HG03575 (cell line): ENCODE measurements around the gene ATF7IP.

Experiments used
- ATAC-seq: cut with Tn5 transposase; IDR thresholded peaks from one replicate; pipeline ENCODE4 v1.9.1; 2021; ENCODE audit not compliant: unreplicated experiment, insufficient number of reproducible peaks, low FRiP score; ENCODE audit errors: extremely low read depth

The ATF7IP gene

GRCh38 chr12:14545144-14546124, 180.0 kb downstream of the ATF7IP start:
- no peak for ATAC-seq

- no peak for ATAC-seq
These were observed 182.1 kb downstream of the ATF7IP start for GRCh38 chr12:14547571-14547970.

DNA sequence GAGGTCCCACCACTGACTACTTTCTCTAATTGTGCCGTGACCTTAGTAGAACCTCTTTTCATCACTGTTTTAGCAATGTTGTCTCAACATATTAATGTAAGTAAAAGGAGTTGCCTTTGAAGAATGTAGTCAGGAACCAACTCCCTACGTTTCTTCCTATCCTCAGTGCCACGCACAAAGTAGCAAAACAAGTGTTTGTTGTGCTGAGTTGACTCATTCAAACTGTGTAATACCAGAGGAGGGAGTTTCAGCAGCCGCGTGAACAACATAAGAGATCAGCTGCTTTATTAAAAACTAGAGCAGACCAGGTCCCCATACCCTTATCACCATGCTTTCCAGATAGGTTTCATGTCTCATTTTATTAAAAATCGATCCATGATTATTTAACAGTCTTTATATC, 183.1 kb downstream of the ATF7IP start:
- no peak for ATAC-seq
